GM18502 (cell line): ENCODE results near the gene NEURL2.
"Not testable (repeated sequence)": the region's sequence is repeated elsewhere in the genome, so short reads cannot be mapped to it uniquely, and the experiment has no call there.

Experiments used
- ATAC-seq: cut with Tn5 transposase; IDR thresholded peaks from one replicate; pipeline ENCODE4 v1.9.1; 2021; ENCODE audit warnings: mild to moderate bottlenecking; ENCODE audit not compliant: unreplicated experiment, poor library complexity

NEURL2 gene

GRCh38 chr20:45890985-45891983 lies at the start of gene NEURL2, which contains the start of gene CTSA:
TSS of gene NEURL2 (minus strand) at chr20:45891208. CDS start at chr20:45890991, 217 bp downstream.
TSS of gene CTSA (plus strand) at chr20:45891335. CDS start at chr20:45891569, 234 bp downstream.
- ATAC-seq: peak; percentile 79

- no peak for ATAC-seq
These were observed 49.5 kb upstream of the NEURL2 start for GRCh38 chr20:45940469-45940868.

- no peak for ATAC-seq
These were observed 49.0 kb upstream of the NEURL2 start for GRCh38 chr20:45940053-45940452.

- ATAC-seq: no peak
These were observed 47.9 kb upstream of the NEURL2 start for GRCh38 chr20:45938727-45939438.

- no peak for ATAC-seq
These were observed 46.8 kb upstream of the NEURL2 start for GRCh38 chr20:45937765-45938164.

GRCh38 chr20:45935416-45936046 lies 44.5 kb upstream of the NEURL2 start:
- peak; percentile 13 for ATAC-seq

GRCh38 chr20:45934586-45935415 lies 43.8 kb upstream of the NEURL2 start, which contains the start of gene PCIF1:
TSS of gene PCIF1 (plus strand) at chr20:45934683. CDS start at chr20:45939000, 4,317 bp downstream.
- ATAC-seq: peak; percentile 77

GRCh38 chr20:45934046-45934585 lies 43.1 kb upstream of the NEURL2 start:
- ATAC-seq: peak; percentile 17

GRCh38 chr20:45933266-45934045 lies 42.4 kb upstream of the NEURL2 start:
- ATAC-seq: peak; percentile 13

- ATAC-seq: not testable (repeated sequence)
These were observed 40.7 kb upstream of the NEURL2 start for GRCh38 chr20:45931680-45932079.

- no peak for ATAC-seq
These were observed 36.3 kb upstream of the NEURL2 start for GRCh38 chr20:45927071-45927878.

- no peak for ATAC-seq
These were observed 35.7 kb upstream of the NEURL2 start for GRCh38 chr20:45926731-45927070.

- ATAC-seq: no peak
These were observed 35.0 kb upstream of the NEURL2 start for GRCh38 chr20:45925821-45926506.

GRCh38 chr20:45924391-45925261 lies 33.6 kb upstream of the NEURL2 start:
- no peak for ATAC-seq

- no peak for ATAC-seq
These were observed 30.6 kb upstream of the NEURL2 start for GRCh38 chr20:45921337-45922189.
